ENCODE measurements around the gene BPI.
"Not testable (repeated sequence)": the region's sequence is repeated elsewhere in the genome, so short reads cannot be mapped to it uniquely, and the experiment has no call there.

Gene BPI

DNA sequence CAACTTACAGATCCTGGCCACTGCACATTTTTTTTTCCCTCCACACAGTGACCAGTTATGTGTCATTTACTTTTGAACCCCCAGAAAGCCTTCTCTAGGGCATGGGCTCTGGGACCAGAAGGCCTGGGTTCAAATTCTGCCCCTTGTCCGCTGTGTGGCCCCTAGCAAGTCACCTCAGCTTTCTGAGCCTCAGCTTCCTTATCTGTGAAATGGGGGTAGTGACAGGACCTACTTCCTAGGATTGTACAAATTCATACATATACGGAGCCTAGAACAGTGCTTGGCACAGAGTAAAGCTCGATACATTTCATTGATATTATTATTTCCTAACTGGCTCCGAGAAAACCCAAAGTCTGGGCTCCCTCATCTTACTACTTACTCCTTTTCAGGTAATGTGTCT is 1.6 kb downstream of the BPI start:
- no peak for DNase-seq

DNA sequence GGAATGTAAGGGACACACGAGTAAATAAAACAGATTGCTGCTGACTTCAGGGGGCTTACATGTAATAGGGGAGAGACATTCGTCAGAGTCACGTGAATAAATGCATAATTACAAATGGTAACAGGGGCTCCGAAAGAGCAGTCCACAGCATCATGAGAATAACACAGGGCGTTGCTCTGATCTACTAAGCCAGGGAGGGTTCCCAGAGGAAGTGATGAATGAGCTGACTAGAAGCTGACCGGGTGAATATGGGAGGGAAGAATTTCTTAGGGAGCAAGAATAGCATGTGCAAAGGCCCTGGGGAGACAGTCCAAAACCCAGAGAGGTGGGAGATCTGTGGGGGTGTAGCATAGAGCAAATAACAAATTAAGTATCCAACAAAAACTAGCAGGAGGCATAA is 2.4 kb downstream of the BPI start:
- DNase-seq, result no peak

DNA sequence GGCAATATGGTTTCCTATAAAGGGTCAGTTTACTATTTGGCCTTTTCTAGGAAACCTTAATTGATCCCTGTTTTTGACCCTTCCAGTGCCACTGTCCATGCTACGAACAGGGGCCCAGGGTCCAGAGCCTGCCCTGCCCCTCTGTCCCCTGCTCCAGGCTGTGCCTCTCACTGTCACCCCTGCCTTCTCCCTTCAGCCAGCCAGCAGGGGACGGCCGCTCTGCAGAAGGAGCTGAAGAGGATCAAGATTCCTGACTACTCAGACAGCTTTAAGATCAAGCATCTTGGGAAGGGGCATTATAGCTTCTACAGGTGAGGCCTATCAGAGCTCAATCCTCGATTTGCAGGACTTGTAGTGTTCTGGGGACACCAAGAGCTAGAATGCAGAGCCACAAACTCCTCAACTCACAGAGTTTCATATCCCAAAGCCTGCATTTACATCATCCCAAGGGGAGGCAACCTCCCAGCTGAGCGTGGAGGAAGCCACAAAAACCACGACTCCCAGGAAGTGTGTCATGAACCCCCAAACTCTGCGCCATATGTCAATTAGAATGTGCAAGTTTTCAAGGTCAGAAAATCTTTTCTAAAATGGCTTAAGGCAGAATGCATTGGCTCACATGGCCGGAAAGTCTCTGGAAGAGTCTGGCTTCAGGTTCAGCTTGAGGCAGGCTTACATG is 3.6 kb downstream of the BPI start:
- DNase-seq, result no peak

DNA sequence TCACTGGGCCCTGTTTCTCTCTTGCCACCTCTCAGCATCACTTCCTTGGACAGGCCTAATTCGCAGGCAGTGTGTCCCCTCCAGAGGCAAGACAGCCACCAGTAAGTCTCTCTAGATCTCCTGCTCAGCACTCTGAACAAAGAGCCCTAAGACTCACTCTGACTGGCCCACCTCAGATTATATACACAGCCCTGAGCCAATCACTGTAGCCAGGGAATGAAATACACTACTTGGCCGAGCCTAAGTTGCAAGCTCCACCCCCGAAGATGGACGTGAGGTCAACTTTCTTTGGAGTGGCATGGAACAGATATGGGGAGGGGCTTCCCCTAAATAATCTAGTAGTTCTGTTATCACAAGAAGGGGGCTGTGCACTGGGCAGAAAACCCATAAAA is 4.1 kb downstream of the BPI start:
- no peak for DNase-seq

DNA sequence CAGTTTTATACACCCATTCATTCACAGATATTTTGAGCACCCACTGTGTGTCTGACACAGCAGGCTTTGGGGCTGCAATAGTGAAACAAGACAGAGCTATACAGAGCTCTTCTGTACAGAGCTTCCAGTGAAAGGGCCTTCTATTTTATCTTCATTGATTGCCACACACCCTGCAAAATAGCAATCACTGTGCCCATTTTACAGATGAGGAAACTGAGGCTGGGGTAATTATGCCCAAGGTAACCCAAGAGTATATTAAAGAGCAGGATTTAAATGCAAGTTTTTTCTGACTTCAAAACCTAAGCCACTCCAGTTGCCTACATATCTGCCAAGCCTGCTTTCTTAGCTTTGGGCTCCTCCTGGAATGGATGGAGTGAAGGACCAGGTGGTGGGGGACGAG is 4.5 kb downstream of the BPI start:
- DNase-seq, result no peak

DNA sequence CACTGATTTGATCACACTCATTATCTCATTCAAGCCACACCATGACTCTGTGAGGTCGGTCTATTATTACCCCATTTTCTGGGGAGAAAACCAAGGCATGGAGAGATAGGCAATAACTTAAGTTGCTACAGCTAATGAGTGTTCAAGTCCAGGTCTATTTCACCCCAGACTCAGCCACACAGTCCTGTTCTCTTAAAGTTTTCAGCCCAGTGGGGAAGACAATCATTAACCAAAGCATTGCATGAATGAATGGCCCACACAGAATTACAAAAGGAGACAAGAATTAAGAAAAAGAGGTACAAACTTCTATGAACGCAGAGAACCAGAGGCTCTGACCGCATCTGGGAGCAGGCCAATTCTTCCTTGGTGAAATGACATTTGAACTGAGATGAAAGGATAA is 7.1 kb downstream of the BPI start:
- DNase-seq, result no peak

DNA sequence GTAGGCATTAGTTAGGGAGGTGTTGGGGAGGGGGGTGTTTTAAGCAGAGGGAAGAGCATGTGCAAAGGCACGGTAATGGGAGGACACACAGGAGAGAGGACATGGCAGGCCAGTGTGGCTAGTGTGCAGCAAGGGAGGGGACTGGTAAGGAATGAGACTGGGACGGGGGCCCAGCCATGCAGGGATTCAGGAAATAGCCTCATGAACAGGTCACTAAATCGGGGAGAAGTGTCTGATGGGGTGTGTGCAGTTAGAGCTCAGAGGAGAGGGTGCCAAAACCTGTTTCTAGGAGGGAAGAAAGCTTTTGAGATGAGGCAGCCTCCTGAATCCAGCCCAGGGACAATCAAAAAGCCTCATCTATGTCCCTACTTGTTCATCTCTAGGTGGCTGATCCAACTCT is 7.5 kb downstream of the BPI start:
- no peak for DNase-seq

DNA sequence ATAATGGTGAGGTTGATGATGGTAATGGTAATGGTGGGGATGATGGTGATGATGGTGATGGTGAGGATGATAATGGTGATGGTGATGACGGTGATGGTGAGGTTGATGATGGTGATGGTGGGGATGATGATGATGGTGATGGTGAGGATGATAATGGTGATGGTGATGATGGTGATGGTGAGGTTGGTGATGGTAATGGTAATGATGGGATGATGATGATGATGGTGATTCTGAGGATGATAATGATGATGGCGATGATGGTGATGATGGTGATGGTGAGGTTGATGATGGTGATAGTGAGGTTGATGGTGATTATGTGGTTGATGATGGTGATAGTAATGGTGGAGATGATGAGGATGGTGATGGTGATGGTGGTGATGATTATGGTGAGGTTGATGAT is 9.7 kb downstream of the BPI start:
- DNase-seq, result no peak

DNA sequence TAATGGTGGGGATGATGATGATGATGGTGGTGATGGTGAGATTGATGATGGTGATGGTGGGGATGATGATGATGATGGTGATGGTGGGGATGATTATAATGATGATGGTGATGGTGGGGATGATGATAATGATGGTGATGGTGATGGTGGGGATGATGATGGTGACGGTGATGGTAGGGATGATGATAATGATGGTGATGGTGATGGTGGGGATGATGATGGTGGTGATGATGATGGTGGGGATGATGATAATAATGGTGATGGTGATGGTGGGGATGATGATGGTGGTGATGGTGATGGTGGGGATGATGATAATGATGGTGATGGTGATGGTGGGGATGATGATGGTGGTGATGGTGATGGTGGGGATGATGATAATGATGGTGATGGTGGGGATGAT is 10.4 kb downstream of the BPI start:
- not testable (repeated sequence) for DNase-seq

DNA sequence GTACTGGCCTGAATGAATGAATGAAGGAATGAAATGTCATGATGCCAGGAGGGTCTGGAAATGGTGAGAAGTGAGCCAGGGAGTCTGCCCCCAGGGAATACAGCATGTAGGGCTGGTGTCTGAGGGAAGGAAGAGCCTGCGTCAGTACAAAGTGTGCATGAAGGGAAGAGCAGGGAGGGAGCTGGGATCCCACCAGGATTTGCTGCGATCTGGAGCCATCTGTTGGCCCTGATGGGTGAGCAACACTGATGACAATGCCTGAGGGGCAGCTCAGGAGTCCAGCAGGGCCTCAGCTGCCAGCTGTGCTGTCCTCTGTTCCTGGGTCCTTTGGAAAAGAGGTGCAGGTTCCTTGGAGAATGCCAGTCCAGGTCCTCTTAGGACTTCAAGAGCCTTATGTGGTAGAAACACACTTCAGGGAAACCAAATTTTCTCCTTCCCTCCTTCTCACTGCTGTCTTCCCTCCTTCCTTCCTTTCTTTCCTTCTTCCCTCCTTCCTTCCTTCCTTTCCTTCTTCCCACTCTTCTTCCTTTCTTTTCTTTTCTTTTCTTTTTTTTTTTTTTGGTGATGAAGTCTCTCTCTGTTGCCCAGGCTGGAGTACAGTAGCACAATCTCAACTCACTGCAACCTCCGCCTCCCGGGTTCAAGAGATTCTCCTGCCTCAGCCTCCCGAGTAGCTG is 11.5 kb downstream of the BPI start:
- DNase-seq, result peak; percentile 18 to 32

DNA sequence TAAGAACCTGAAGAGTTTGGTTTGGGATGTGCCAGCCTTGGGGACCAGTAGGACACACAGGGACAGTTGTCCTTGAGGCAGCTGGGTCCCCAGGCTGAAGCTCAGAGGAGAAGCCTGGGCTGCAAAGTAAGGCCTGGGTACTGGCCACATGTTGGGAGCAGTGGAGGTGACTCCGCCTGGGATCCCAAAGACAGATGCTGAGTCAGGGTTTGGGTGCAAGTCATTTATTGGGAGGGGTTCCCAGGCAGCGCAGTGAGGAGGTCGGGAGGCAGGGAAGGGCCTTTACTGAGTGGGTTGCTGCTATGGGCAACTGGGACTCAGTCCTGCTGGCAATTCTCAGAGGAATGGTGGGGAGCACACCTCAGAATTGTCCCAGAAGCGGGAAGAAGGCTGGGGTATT is 12.4 kb downstream of the BPI start:
- no peak for DNase-seq

DNA sequence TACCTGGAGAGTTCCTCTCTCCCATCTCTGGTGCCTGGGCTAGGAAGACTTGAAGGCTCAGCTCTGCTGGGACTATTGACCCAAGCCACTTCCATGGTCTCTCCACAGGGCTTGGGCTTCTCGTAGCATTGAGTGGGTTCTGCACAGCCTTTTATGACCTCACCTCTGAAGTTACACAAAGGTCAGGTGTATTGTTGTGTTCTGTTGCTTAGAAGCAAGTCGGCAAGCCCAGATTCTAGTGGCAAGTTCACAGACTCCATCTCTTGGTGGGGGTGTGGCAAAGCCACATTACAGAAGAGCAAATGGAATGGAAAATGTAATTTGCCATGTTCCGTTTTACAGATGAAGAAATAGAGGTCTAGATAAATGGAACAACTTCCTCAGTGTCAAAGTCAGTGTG is 13.5 kb downstream of the BPI start:
- no peak for DNase-seq

DNA sequence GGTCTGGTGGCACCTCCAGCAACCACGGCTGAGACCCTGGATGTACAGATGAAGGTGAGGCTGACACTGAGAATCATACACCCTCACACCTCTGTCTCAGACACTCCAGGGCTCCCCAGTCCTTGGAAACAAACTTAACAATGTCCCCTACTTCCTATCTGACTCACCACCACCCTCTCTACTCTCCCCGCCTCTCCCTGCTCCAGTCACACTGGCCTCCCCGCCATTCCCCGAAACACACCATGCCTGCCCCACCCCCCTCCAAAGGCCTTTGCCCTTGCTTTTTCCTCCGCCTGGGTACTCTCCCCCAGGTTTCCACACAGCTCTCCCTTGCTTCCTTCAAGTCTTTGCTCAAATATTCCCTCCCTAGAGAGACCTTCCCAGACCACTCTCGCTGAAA is 16.3 kb downstream of the BPI start:
- no peak for DNase-seq

DNA sequence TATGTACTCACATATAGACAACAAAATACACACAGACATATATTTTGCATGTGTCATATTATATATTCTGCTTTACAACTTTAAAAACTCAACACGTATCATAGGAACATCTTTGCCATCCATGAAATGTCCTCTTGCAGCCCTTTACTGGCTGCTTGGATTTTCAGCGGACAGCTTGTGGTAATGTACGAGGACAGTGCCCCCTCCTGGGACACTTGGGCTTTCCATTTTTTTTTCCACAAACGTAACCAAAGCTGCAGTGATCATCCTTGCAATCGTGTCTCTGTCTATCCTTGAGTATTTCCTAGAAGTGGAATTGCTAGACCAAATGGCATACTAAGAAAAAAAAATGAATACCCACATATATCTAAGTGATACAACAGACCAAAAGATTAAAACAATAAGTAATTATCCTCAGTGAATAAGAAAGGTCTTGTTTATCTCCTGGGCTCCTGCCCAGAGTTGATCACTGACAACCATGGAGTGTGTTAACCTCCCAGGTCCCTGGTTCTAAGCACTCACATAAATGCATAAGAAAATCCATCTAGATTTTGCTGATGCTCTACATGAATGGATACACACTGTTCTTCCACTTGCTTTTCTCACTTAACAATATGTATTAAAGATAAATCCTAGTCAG is 18.1 kb downstream of the BPI start:
- peak; percentile 26 to 78 for DNase-seq

DNA sequence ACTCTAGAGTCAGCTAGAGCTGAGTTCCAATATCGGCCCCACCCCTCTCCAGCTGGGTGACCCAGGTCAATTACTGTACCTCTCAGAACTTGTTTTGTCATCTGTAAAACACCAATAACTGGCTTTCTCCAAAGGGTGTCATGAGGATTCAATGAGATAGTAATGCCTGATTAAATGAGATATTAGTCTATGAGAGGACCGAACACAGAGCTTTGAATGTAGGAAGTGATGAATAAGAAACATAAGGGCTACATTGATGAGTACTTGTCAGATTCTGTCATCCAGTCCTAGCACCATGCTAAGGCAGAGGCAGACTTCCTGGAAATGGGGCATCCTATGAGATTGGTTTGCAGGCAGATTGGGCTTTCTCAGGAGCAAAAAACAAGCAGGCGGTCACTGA is 20.2 kb downstream of the BPI start:
- DNase-seq, result no peak

DNA sequence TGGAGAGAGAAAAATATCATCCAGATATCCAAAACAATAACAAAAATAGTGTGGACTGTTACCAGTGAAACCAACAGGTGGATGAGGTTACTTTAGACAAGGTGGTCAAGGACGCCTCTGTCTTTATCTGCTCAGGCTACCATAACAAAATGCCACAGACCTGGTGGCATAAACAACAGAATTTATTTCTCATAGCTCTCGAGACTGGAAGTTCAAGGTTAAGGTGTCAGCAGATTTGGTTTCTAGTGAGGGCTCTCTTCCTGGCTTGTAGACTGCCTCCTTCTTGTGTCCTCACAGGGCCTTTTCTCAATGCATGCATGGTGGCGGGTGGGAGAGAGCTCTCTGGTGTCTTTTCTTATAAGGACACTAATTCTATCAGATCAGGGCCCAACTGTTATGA is 21.2 kb downstream of the BPI start:
- no peak for DNase-seq

DNA sequence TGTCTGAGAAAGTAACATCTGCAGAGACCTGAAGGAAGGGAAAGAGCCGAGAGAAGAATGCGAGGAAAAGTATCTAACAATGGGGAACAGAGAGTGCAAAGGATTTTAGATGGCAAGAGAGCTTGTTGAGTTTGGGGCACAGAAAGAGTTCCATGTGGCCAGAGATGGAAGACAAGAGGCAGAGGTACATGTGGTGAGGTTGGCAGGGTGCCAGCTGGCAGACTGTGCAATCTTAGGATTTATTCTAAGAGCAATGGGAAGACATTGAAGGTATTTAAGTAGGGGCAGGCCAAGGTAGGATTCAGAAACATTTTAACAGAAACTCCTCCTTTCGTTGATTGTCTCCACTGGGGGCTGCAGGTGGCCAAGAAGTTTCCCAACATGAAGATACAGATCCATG is 21.9 kb downstream of the BPI start:
- DNase-seq, result no peak

DNA sequence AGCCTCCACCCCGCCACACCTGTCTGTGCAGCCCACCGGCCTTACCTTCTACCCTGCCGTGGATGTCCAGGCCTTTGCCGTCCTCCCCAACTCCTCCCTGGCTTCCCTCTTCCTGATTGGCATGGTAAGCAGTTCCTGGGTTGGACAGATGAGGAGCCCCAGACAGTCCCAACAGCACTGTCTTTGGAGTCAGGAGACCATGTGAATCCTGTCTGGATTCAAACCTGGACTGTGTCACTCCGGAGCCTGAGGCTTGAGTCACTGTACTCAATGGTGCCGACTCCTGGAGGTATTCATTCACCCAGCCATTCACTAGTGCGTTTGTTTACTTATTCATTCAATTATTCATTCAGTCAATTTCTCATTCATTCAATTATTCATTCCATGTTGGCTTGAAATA is 22.4 kb downstream of the BPI start:
- no peak for DNase-seq

DNA sequence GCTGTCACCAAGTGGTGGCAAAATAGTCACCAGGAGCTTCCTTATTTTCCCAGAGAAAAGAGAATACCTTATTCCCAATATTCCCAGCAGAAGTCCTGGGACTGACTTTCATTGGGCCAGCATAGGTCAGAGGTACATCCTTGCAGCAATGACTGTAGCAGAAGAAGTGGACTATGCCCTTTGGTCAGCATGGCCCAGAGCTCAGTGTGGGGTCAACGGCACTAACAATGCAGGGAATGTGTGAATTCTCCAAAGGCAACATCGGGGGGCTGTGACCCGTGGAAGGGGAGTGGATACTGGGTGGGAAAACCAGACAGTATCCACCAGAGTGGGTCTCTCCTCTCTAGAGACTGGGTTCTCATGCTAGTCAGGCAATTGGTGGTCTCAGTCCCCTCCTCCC is 26.7 kb downstream of the BPI start:
- no peak for DNase-seq

DNA sequence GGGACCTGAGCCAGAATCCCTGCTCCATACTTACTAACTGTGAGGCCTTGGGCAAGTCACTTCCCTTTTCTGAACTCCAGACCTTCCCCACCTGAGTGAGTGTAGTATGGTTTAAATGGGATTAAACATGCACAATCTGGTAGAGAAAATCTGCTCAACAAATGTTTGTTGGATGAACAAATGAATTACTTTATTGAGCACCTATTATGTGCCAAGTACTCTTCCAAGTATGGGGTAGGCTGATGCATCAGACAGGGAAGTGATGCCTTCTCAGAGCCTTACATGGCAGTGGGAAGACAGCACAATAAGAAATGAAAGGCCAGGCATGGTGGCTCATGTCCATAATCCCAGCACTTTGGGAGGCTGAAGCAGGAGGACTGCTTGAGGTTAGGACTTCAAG is 27.3 kb downstream of the BPI start:
- no peak for DNase-seq

DNA sequence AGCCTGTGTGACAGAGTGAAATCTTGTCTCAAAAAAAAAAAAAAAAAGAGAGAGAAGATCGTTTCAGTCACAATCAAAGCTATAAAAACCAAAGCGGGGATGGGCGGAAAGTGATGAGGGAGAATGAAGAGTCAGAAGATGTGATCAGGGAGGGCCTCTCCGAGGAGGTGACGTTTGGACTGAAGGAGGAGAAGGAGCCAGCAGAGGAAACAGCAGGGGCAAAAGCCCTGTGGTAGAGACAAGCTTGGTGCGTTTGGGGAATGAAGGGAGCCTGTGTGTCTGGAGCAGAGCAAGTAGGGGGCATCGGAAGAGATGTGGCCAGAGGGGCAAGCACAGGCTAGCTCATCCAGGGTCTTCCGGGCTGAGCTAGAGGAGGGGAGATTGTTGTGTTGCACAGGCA is 27.9 kb downstream of the BPI start:
- no peak for DNase-seq

DNA sequence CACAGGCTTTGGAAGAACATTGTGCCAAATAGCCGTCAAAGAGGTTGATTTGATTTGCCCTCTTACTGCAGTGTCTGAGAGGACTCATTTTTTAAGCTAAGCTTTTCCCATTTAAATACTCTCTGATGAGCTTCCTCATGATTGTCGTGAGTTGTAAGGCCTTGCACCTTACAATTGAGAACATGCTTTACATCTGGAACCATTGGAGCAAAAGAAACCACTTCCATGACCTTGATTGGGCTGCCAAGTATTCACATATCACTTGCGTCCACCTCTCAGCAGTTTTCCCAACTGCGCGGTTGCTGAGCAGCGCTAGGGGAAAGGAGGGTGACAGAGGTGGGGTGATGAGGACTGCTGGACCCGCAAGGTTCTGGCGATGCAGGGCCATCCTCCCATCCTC is 30.1 kb downstream of the BPI start:
- DNase-seq, result no peak

DNA sequence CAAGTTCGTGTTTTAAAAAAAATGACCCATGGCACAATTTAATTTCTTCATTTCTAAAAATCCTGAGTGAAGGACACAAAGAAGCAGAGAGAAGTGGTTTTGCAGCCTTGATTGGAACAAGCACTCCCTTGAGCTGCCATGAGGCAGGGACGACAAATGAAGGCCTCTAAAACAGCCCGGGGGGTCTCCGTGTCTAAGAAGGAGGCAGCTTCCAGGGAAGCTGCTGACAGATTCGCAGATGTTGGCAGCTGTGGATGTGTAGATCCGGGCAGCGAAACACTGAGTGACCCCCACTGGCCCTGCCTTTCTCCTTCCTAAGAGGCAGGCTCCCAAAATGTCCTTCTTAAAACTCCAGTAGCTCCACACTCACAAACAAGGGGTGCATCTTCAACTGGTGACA is 32.8 kb downstream of the BPI start:
- DNase-seq, result no peak

DNA sequence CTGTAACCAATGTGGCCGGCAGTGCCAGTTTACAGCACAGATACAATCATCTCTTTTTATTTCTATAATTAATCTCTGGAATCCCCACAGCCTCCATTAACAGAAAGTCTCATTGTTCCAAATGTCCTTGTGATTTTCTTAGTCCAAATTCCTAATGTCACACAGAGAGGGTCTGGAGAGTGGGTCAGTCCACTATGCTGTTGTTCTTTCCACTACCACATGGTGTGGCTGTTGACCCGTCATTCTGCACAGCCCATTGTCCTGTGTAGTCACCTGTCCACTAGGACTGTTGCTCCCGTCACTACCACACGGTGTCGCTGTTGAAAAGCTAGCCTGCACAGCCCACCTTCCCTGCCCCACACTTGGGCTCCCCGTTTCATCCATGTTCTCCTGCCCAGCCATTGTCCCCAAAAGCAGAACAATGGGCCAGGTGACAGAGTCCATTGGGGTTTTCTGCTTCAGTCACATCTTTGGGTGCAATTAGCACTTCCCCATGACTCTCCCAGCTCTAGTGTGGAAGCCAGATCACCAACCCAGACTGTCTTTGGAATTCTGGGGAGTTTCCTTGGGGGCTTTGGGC is 33.7 kb downstream of the BPI start:
- DNase-seq, result no peak
